PC-9 (cell line): ENCODE measurements around the gene ZBTB25. TPM values are rescaled to one million over a fixed set of nuclear protein-coding genes. Genes with fewer than 3 reads are reported as not detected.

Experiments
- BruUV-seq: library from RNA; stranded (reverse); fragments of 400-500 nt; replicated peaks from 2 replicates; lab custom pipeline; 2021; lab: Mats Ljungman, UMichigan
- CTCF ChIA-PET: fragments of 300-600 bp; sonication (Branson Sonifier 250); formaldehyde crosslinking; loops from one replicate; lab custom pipeline; 2022; ENCODE audit warnings: antibody characterized with exemption; lab: Charles Lee
- POLR2A ChIA-PET: fragments of 300-600 bp; sonication (Branson Sonifier 250); formaldehyde crosslinking; loops from one replicate; lab custom pipeline; 2022; ENCODE audit warnings: antibody characterized with exemption; ENCODE audit not compliant: unreplicated experiment; lab: Charles Lee
- DNase-seq, 2 experiments: peaks; one replicate each; pipeline versions ENCODE4 v3.0.0 to v3.0.0-alpha.2; 2015 to 2022; ENCODE audit warnings: mixed read lengths in 1 of 2
- H2AFZ ChIP-seq: fragments of 200-600 bp; sonication (generic); 2 replicates; pipeline ENCODE4 v1.8.1; 2017; ENCODE audit warnings: antibody characterized with exemption
- H3F3A ChIP-seq: fragments of 200-600 bp; sonication (generic); 2 replicates; pipeline ENCODE4 v1.8.1; 2017; ENCODE audit warnings: antibody characterized with exemption, mild to moderate bottlenecking, low read depth; ENCODE audit not compliant: insufficient read depth
- H3K27ac ChIP-seq: fragments of 200-600 bp; sonication (generic); 2 replicates; pipeline ENCODE4 v1.6.1; 2016; ENCODE audit warnings: mixed run types
- H3K27me3 ChIP-seq: fragments of 200-600 bp; sonication (generic); 2 replicates; pipeline ENCODE4 v1.6.1; 2016; ENCODE audit warnings: low read depth, mixed run types; ENCODE audit not compliant: insufficient read depth
- H3K36me3 ChIP-seq: fragments of 200-600 bp; sonication (generic); 2 replicates; pipeline ENCODE4 v1.6.1; 2016; ENCODE audit warnings: low read depth, mixed run types
- H3K4me1 ChIP-seq: fragments of 200-600 bp; sonication (generic); replicated peaks from 2 replicates; pipeline ENCODE4 v1.6.1; 2016; ENCODE audit warnings: mixed run types; ENCODE audit not compliant: insufficient read depth
- H3K4me2 ChIP-seq: fragments of 200-600 bp; sonication (generic); 2 replicates; pipeline ENCODE4 v1.6.1; 2017; ENCODE audit warnings: mixed run types
- H3K4me3 ChIP-seq: fragments of 200-600 bp; sonication (generic); 2 replicates; pipeline ENCODE4 v1.6.1; 2016; ENCODE audit warnings: mixed run types
- H3K79me2 ChIP-seq: fragments of 200-600 bp; sonication (generic); 2 replicates; pipeline ENCODE4 v1.6.1; 2017; ENCODE audit warnings: low read depth, mixed run types
- H3K9me2 ChIP-seq: fragments of 200-600 bp; sonication (generic); 2 replicates; pipeline ENCODE4 v1.8.1; 2017; ENCODE audit warnings: mild to moderate bottlenecking; ENCODE audit not compliant: insufficient read depth
- H3K9me3 ChIP-seq: fragments of 200-600 bp; sonication (generic); 2 replicates; pipeline ENCODE4 v1.8.1; 2016; ENCODE audit warnings: low read depth; ENCODE audit not compliant: insufficient read depth
- H4K20me1 ChIP-seq: fragments of 200-600 bp; sonication (generic); 2 replicates; pipeline ENCODE4 v1.8.1; 2017; ENCODE audit not compliant: insufficient read depth
- CTCF ChIP-seq: fragments of 200-600 bp; sonication (generic); conservative IDR thresholded peaks from 2 replicates; pipeline ENCODE4 v1.6.1; 2017; ENCODE audit warnings: mixed run types, antibody characterized with exemption, mild to moderate bottlenecking, moderate library complexity
- EZH2 ChIP-seq: fragments of 200-600 bp; sonication (generic); IDR thresholded peaks from 2 replicates; pipeline ENCODE4 v1.8.0; 2017; ENCODE audit warnings: antibody characterized with exemption, low read depth
- intact Hi-C: fragments of 100-400 bp; cut with micrococcal nuclease; formaldehyde crosslinking; loops from one replicate; pipeline ENCODE4 v1.10.0; 2022; ENCODE audit not compliant: unreplicated experiment
- total RNA-seq: library from RNA; stranded (reverse); gene quantifications from 2 replicates; pipeline ENCODE4 v1.2.3, GENCODE V29; 2021

The ZBTB25 gene
- total RNA-seq, 1 experiment from 2014 or later, result 22.9 TPM

- Histone ChIP-seq H3K9me2 (no peaks in the 10 kb centered on the region), H2AFZ (no peak overlapping the region), H3K4me3 (no peak overlapping the region), H3F3A (no peaks in the 10 kb centered on the region; the same call in 1 of the 2 replicates), H3K27ac (no peak overlapping the region), H3K4me1 (no peaks in the 10 kb centered on the region), H3K36me3 (no peaks in the 10 kb centered on the region), H3K79me2 (no peaks in the 10 kb centered on the region), H3K9me3 (no peaks in the 10 kb centered on the region), H3K4me2 (no peak overlapping the region), H4K20me1 (no peaks in the 10 kb centered on the region), H3K27me3 (no peaks in the 10 kb centered on the region)
- no peak for DNase-seq
- intact Hi-C loops, result no loop called here
- BruUV-seq, result no TSS peak
- CTCF ChIA-PET, result interaction anchor here (0.5 to 0.7 kb wide), 4 partner anchors 121 to 434 kb away, joined by 3 to 5 read pairs (median 3); no protein-coding TSS in a partner anchor
- POLR2A ChIA-PET, result no interaction called here
- TF ChIP-seq EZH2 (no peak), CTCF (no peak)
Observed at GRCh38 chr14:64475585-64476273, 27.9 kb downstream of the ZBTB25 start.

GRCh38 chr14:64474698-64475097 is 28.9 kb downstream of the ZBTB25 start:
- DNase-seq, result no peak
- no peaks in the 10 kb centered on the region for H3K9me2 ChIP-seq
- ChIA-PET POLR2A (no interaction called here), CTCF (no interaction called here)
- BruUV-seq, result no TSS peak
- no peak overlapping the region for H3K4me3 ChIP-seq
- no peak overlapping the region for H2AFZ ChIP-seq
- intact Hi-C loops, result no loop called here
- no peaks in the 10 kb centered on the region for H3K79me2 ChIP-seq
- no peaks in the 10 kb centered on the region for H3K27me3 ChIP-seq
- H3K27ac ChIP-seq, result no peak overlapping the region
- H4K20me1 ChIP-seq, result no peaks in the 10 kb centered on the region
- H3K36me3 ChIP-seq, result no peaks in the 10 kb centered on the region
- no peaks in the 10 kb centered on the region; the same call in 1 of the 2 replicates for H3F3A ChIP-seq
- H3K9me3 ChIP-seq, result no peaks in the 10 kb centered on the region
- H3K4me2 ChIP-seq, result no peak overlapping the region
- no peaks in the 10 kb centered on the region for H3K4me1 ChIP-seq
- TF ChIP-seq EZH2 (no peak), CTCF (no peak)

GRCh38 chr14:64474041-64474440 is 29.6 kb downstream of the ZBTB25 start:
- ChIA-PET POLR2A (interaction anchor here (0.6 kb wide), 1 partner anchor 136 kb away, joined by 9 read pairs; no protein-coding TSS in a partner anchor), CTCF (no interaction called here)
- Histone ChIP-seq H2AFZ (no peak overlapping the region), H4K20me1 (no peaks in the 10 kb centered on the region), H3K9me3 (no peaks in the 10 kb centered on the region), H3K79me2 (no peaks in the 10 kb centered on the region), H3K4me1 (no peaks in the 10 kb centered on the region), H3K9me2 (no peaks in the 10 kb centered on the region), H3K27me3 (no peaks in the 10 kb centered on the region), H3K4me2 (no peak overlapping the region), H3K4me3 (no peak overlapping the region), H3K27ac (no peak overlapping the region), H3K36me3 (no peaks in the 10 kb centered on the region), H3F3A (no peaks in the 10 kb centered on the region; the same call in 1 of the 2 replicates)
- no peak for TF ChIP-seq CTCF
- intact Hi-C loops, result no loop called here
- DNase-seq, result no peak
- no TSS peak for BruUV-seq
